Glomerular endothelial cell (primary cell): ENCODE results near the gene TAF11L3. TPM values are rescaled to one million over a fixed set of nuclear protein-coding genes. Genes with fewer than 3 reads are reported as not detected.

Source experiments
- total RNA-seq: library from RNA; depleted of rRNA; stranded (reverse); fragments of >200 nt; gene quantifications from 2 replicates; pipeline ENCODE4 v1.2.3, GENCODE V29; 2015

TAF11L3 gene
- total RNA-seq, 1 donor from 2014 or later, result not detected

Other genes with a start within 250 kb of the TAF11L3 start
- not detected in 2 replicates for gene TAF11L2, start 20.1 kb upstream of the TAF11L3 start, total RNA-seq
- gene TAF11L4, start 3.4 kb downstream of the TAF11L3 start, total RNA-seq, result not detected in 2 replicates
- gene TAF11L5, start 6.9 kb downstream of the TAF11L3 start, total RNA-seq, result not detected in 2 replicates
- not detected in 2 replicates for gene TAF11L6, start 10.3 kb downstream of the TAF11L3 start, total RNA-seq
- not detected in 2 replicates for gene TAF11L7, start 67.4 kb downstream of the TAF11L3 start, total RNA-seq
- not detected in 2 replicates for gene TAF11L8, start 72.6 kb downstream of the TAF11L3 start, total RNA-seq
- not detected in 2 replicates for gene TAF11L9, start 76.0 kb downstream of the TAF11L3 start, total RNA-seq
- not detected in 2 replicates for gene TAF11L10, start 79.5 kb downstream of the TAF11L3 start, total RNA-seq
- not detected in 2 replicates for gene TAF11L11, start 85.8 kb downstream of the TAF11L3 start, total RNA-seq
- gene TAF11L12, start 92.0 kb downstream of the TAF11L3 start, total RNA-seq, result not detected in 2 replicates
- gene TAF11L13, start 113.7 kb downstream of the TAF11L3 start, total RNA-seq, result not detected in 2 replicates
- not detected in 2 replicates for gene TAF11L14, start 116.1 kb downstream of the TAF11L3 start, total RNA-seq